RPMI8226 (cell line): ENCODE results near the gene MYH11.
"Not testable (repeated sequence)": the region's sequence is repeated elsewhere in the genome, so short reads cannot be mapped to it uniquely, and the experiment has no call there.

Experiments used
- DNase-seq: peaks from one replicate; pipeline ENCODE4 v3.0.0-alpha.2; 2015

The MYH11 gene

DNA sequence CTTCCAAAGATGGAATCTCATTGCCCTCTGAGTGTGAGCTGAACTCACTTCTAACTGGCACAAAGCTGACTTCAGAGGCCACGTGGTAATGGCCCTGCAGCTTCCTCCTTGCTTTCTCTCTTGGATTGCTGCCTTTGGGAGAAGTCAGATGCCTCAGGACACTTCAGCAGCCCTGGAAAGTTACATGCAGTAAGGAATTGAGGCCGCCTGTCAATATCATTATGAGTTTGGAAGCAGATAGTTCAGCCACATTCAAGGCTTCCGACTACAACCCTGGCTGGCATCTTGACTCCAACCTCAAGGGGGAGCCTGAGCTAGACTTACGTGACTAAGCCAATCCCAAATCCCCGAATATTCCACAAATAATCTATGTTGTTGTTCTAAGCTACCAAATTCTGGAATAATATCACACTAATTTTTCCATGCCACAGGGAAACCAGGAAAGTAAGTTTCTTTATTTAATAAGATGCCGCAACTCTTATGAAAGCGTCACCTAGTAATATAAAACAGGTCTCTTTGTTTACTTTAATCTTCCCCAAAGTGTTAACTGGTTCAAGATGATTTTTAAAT, 18.0 kb upstream of the MYH11 start:
- no peak for DNase-seq

- no peak for DNase-seq
Measured at GRCh38 chr16:15873737-15874136, 16.9 kb upstream of the MYH11 start.

DNA sequence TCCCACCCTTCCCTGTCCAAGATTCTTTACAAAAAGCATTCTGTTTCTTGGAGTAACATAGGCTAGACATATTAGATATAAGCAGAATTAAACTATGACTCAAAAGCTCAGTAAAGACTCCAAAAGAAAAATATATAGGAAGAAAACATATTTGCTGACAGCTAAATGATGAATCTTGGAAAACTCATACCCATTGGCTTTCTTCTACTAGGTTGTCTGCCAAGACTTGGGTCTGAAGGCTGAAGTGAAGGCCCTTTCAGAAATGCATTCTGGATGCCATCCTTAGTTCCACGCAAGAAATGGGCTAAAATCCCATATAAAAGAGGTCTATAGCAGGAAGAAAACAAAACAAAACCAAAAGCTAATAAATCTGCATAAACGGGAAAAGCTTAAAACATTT, 16.5 kb upstream of the MYH11 start:
- no peak for DNase-seq

DNA sequence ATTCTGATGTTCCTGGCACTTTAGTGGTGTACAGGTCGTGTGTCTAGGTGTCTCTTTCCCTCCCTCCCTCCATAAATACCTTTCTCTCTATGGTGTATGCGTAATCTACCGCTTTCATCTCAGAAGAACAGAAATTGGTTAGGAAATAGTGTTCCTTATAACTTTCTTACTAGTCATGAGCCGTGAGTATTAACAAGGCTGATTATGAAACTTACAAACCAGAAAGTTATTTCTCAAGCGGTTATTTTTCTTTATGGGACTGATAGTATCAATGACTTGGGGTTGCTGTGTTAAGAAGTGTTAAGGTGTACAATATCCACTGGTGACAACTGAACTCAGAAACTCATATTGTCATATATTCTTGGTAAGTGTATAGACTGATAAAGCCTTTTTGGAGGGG, 13.2 kb upstream of the MYH11 start:
- no peak for DNase-seq

DNA sequence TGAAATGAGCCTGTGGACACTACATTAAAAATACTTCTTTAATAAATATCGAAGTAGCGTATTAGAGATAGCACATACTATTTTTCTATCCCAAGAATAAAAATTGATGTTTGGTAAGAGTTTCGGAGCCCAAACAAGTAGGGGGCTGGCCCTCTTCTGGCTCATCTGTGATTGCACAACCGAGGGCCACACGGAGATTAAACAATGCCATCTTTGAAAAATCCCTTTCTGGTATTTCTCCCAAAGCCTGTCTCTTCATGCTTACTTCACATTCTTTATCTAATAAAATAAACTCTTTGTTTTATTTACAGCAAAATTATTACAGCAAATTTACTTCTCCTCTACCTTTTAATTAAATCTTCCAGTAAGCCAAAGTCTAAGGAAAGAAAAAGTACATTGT, 9.6 kb upstream of the MYH11 start:
- DNase-seq = no peak

GRCh38 chr16:15865742-15866141, 8.9 kb upstream of the MYH11 start:
- no peak for DNase-seq

DNA sequence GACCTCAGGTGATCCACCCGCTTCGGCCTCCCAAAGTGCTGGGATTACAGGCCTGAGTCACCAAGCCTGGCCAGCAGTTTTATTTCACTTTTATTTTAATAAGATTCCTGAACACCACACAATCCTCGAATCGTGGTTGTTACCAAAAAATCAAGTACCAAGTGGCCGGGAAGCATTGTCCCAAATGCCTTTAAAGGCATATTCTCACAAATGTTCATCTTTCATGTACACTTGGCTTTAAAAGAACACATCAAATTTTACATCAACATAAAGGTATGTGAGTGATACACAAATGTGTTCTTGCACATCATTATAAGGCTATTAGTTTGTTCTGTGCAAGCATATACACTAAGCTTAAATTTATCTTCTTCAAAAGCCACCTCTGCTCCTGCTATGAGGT, 8.1 kb upstream of the MYH11 start:
- no peak for DNase-seq

DNA sequence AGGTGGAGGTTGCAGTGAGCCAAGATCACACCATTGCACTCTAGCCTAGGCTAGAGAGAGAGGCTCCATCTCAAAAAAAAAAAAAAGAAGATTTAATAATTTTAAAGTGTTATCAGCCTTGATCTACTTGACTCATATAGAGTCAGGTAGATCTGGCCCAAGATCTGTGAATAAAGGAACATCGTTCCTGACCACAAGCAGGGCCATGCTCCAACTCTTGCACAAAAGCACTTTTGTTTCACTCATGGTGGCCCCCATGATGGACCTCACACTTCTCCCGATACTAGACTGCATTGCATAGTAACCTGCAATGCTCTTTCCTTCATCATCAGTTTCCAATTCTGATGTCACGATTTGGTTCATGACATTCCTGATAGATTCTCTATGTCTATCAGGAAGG, 5.2 kb upstream of the MYH11 start:
- no peak for DNase-seq

GRCh38 chr16:15858921-15859668, 2.3 kb upstream of the MYH11 start:
- no peak for DNase-seq

- DNase-seq = no peak
Measured at GRCh38 chr16:15857724-15858560, 1.1 kb upstream of the MYH11 start.

DNA sequence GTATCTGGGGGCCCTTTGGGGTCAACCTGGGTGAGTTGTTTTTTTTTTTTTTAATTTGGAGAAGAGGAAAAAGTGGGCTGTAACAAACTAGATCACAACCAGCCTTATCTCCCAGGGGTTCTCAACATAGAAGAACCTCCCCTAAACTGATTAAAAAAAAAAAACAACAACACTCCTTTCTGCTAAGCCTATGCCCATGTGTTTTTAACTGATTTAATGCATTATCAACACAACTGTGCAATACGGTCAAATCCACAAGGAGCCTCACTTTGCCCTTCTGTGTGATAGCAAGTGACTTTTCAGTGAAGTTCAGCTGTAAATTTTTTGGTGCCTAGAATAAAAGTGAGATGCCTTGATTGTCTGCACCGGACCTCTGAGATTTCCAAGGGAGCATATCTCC, 646 bp downstream of the MYH11 start:
- no peak for DNase-seq

DNA sequence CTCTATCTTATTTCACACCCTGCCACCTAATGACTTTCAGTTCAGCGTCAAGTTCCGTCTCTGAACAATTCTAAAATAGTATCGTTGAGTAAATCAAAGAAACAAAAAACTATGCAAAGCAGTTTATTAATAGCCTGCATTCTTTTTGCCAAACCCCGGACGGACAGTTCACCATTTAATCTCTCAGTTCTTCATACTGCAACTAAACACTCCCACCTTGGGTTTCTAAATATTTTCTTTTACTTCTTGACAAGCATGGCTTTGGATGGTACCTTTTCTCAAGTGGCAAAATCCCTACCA, 1.2 kb downstream of the MYH11 start:
- DNase-seq = peak; percentile 42

- no peak for DNase-seq
Measured at GRCh38 chr16:15854906-15855703, 1.7 kb downstream of the MYH11 start.

- DNase-seq = no peak
Measured at GRCh38 chr16:15854061-15854460, 2.8 kb downstream of the MYH11 start.

GRCh38 chr16:15853021-15853420, 3.8 kb downstream of the MYH11 start:
- no peak for DNase-seq

DNA sequence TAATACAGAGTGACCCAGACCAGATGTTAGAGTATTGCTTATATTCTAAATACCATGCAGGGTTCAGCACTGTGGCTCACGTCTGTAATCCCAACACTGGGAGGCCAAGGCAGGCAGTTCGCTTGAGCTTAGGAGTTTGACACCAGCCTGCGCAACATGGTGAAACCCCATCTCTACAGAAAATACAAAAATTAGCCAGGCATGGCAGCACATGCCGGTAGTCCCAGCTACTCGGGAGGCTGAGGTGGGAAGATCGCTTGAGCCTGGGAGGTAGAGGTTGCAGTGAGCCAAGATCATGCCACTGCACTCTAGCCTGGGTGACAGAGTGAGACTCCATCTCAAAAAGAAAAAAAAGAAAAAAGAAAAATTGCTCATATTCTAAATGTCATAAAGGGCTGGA, 6.3 kb downstream of the MYH11 start:
- DNase-seq = not testable (repeated sequence)

DNA sequence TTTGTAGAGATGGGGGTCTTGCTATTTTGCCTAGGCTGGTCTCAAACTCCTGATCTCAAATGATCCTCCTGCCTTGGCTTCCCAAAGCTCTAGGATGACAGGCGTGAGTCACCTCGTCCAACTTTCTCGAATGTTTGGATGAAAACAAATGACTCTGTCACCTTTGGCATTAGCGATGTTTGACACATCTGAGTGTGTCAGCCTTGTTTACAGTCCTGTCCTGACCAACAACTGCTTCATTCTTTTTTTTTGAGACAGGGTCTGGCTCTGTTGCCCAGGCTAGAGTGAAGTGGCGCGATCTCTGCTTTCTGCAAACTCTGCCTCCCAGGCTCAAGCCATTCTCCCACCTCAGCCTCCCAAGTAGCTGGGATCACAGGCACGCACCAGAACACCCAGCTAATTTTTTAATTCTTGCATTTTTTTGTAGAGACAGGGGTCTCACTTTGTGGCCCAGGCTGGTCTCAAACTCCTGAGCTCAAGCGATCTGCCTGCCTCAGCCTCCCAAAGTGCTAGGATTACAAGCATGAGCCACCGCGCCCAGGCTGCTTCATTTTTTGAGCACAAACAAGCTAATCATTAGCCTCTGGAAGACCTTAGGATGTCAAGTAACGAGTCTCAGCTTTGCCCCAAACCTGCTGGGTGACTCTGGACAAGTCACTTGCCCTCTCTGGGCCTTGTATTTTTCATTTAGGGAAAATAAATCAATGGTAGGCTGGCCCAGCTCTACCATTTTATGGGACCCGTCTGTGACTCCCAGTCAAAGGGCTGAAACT, 7.4 kb downstream of the MYH11 start:
- DNase-seq = no peak

GRCh38 chr16:15847611-15848175, 9.1 kb downstream of the MYH11 start:
- no peak for DNase-seq

GRCh38 chr16:15846510-15846909, 10.3 kb downstream of the MYH11 start:
- no peak for DNase-seq

DNA sequence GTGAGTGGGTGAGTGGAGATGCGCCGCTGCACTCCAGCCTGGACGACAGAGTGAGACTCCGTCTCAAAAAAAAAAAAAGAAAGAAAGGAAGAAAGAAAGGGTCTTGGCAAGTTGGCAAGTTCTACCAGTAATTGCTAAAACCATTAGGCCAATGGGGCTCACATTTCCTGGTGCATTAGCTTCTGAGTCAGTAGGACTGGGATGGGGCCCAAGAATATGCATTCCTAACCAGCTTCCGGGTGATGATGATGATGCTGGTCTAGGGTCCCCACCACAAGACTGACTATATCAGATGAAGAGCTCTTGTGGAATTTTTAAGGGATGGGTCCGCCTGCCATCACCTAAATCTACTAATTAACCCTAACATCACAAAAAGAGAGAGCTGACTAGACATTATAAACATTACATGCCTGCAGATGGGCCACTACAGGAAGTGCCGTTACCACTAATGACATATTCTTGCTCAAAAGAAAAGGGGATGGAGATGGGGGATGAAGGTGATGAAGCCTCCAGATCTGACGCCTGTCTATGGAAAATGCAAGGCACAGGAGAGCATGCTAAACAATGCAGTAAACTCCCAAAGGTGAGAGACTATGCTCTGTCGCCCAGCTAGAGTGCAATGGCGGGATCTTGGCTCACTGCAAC, 13.1 kb downstream of the MYH11 start:
- DNase-seq = no peak

DNA sequence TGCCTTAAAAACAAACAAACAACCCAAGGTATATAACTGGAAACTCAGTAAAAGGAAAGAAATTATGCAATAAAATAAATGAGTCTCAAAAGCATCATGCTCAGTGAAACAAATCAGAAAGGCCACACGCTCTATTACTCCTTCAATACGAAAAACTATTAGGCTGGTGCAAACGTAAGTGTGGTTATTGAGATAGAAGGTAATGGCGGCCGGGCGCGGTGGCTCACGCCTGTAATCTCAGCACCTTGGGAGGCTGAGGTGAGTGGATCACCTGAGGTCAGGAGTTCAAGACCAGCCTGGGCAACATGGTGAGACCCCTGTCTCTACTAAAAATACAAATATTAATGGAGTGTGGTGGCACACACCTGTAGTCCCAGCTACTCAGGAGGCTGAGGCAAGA, 17.6 kb downstream of the MYH11 start:
- not testable (repeated sequence) for DNase-seq

DNA sequence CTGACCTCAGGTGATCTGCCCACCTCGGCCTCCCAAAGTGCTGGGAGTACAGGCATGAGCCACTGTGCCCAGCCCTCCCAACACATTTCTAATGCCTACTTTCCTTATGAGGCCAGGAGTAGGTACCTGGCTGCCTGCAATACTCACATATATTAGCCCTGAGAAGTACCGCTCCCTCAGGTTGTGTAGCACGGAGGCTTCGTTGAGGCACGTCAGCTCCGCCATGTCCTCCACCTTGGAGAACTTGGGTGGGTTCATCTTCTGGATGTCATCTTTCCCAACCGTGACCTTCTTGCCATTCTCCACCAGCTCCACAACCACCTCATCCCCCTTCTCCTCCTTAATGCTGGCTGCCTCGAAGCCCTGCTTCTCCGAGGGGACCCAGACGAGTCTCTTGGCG, 19.1 kb downstream of the MYH11 start:
- no peak for DNase-seq
